Cardiac fibroblast (primary cell): ENCODE data around the gene FCHO1.

ENCODE experiments used
- DNase-seq, 2 donors: peaks; one replicate each; pipeline versions ENCODE4 v3.0.0 to v3.0.0-alpha.2; 2010; ENCODE audit warnings: low read depth in 2 of 2
- H3K4me3 ChIP-seq, 2 donors: replicated peaks in 1 of 2; 1 replicate in 1 of 2; 2 replicates in 1 of 2; pipeline ENCODE4 v1.5.1; 2011; ENCODE audit warnings: low read depth in 2 of 2, low read length in 2 of 2, mild to moderate bottlenecking in 2 of 2, moderate library complexity in 1 of 2
- TF ChIP-seq, protein P1 (sequence below): IDR thresholded peaks from one replicate; pipeline ENCODE4 v1.5.1; 2011; ENCODE audit warnings: low read depth, mild to moderate bottlenecking, low read length, inconsistent platforms

Gene FCHO1

GRCh38 chr19:17724655-17725054 lies 26.6 kb upstream of the FCHO1 start:
- DNase-seq = no peak
- H3K4me3 ChIP-seq = no peak overlapping the region
- TF ChIP-seq, protein P1, sequence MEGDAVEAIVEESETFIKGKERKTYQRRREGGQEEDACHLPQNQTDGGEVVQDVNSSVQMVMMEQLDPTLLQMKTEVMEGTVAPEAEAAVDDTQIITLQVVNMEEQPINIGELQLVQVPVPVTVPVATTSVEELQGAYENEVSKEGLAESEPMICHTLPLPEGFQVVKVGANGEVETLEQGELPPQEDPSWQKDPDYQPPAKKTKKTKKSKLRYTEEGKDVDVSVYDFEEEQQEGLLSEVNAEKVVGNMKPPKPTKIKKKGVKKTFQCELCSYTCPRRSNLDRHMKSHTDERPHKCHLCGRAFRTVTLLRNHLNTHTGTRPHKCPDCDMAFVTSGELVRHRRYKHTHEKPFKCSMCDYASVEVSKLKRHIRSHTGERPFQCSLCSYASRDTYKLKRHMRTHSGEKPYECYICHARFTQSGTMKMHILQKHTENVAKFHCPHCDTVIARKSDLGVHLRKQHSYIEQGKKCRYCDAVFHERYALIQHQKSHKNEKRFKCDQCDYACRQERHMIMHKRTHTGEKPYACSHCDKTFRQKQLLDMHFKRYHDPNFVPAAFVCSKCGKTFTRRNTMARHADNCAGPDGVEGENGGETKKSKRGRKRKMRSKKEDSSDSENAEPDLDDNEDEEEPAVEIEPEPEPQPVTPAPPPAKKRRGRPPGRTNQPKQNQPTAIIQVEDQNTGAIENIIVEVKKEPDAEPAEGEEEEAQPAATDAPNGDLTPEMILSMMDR = no peak

DNA sequence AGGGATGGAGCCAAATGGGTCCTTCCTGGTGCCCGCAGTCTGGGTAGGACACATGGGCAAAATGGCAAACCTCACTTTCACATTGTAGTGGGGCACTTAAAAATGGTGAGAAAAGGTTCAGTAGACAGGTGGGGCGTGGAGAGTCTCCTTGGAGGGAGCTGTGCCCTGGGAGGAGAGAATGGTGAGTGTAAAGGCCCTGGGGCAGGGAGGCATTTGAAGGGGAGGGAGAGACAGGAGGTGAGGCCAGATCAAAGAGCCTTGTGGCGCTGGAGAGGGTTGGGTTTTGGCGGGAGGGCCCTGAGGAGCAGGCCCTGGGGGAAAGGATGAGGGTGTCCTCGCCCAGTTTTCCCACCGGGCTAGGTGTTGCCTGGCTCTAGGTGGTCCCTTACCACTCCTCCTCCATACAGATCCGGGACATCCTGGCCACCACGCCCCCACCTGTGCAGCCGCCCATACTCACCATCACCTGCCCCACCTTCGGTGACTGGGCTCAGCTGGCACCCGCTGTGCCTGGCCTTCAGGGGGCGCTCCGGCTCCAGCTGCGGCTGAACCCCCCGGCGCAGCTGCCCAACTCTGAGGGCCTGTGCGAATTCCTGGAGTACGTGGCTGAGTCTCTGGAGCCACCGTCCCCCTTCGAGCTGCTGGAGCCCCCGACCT lies 25.7 kb upstream of the FCHO1 start:
- TF ChIP-seq, protein P1 = peak; percentile 30
- H3K4me3 ChIP-seq = no peak overlapping the region
- DNase-seq = no peak

DNA sequence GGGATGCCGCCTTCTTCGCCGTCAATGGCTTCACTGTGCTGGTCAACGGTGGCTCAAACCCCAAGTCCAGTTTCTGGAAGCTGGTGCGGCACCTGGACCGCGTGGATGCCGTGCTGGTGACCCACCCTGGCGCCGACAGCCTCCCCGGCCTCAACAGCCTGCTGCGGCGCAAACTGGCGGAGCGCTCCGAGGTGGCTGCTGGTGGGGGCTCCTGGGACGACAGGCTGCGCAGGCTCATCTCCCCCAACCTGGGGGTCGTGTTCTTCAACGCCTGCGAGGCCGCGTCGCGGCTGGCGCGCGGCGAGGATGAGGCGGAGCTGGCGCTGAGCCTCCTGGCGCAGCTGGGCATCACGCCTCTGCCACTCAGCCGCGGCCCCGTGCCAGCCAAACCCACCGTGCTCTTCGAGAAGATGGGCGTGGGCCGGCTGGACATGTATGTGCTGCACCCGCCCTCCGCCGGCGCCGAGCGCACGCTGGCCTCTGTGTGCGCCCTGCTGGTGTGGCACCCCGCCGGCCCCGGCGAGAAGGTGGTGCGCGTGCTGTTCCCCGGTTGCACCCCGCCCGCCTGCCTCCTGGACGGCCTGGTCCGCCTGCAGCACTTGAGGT lies 25.0 kb upstream of the FCHO1 start:
- H3K4me3 ChIP-seq = no peak overlapping the region
- no peak for DNase-seq
- TF ChIP-seq, protein P1 = no peak

GRCh38 chr19:17726964-17727773 lies 24.1 kb upstream of the FCHO1 start:
- DNase-seq = no peak
- TF ChIP-seq, protein P1 = no peak

GRCh38 chr19:17727843-17728242 lies 23.4 kb upstream of the FCHO1 start:
- H3K4me3 ChIP-seq = no peak overlapping the region
- no peak for DNase-seq
- TF ChIP-seq, protein P1 = no peak

More at GRCh38 chr19:17726964-17727773, 24.1 kb upstream of the FCHO1 start:
- H3K4me3 ChIP-seq = no peak overlapping the region

DNA sequence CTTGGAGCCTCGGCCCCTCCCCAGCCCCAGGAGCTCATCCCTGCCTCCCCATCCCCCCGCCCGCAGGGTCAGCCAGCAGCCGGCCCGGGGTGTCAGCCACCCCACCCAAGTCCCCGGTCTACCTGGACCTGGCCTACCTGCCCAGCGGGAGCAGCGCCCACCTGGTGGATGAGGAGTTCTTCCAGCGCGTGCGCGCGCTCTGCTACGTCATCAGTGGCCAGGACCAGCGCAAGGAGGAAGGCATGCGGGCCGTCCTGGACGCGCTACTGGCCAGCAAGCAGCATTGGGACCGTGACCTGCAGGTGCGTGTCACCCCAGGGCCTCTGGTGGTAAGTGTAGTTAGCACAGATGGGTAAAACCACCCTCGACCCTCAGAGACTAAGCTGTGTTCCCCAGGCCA lies 18.1 kb upstream of the FCHO1 start:
- no peak overlapping the region for H3K4me3 ChIP-seq
- TF ChIP-seq, protein P1 = no peak
- DNase-seq = no peak
